NT2/D1 (cell line): ENCODE results near the gene KDM4C.

ENCODE experiments used
- YY1 ChIP-seq: IDR thresholded peaks from 2 replicates; pipeline ENCODE4 v1.6.1; 2011; ENCODE audit not compliant: insufficient read length, insufficient read depth
- ZNF274 ChIP-seq: IDR thresholded peaks from 2 replicates; pipeline ENCODE4 v1.6.1; 2011; ENCODE audit warnings: mild to moderate bottlenecking, low read depth, low read length

- TF ChIP-seq YY1 (no peak), ZNF274 (no peak)
Observed at GRCh38 chr9:6845128-6845826, 87.5 kb downstream of the KDM4C start.
